ENCODE results near the gene RAB30.

The RAB30 gene

GRCh38 chr11:83070044-83070701, 1.5 kb downstream of the RAB30 start:
- no peak for DNase-seq

- no peak for DNase-seq
These were observed 2.2 kb downstream of the RAB30 start for GRCh38 chr11:83069441-83070043.

GRCh38 chr11:83068568-83068967, 3.1 kb downstream of the RAB30 start:
- DNase-seq: no peak

GRCh38 chr11:83064011-83064410, 7.7 kb downstream of the RAB30 start:
- no peak for DNase-seq

GRCh38 chr11:83063073-83063754, 8.5 kb downstream of the RAB30 start:
- DNase-seq: no peak

- DNase-seq: no peak
These were observed 9.8 kb downstream of the RAB30 start for GRCh38 chr11:83061883-83062282.

GRCh38 chr11:83060965-83061364, 10.7 kb downstream of the RAB30 start:
- DNase-seq: no peak

- no peak for DNase-seq
These were observed 14.0 kb downstream of the RAB30 start for GRCh38 chr11:83057721-83058120.

- no peak for DNase-seq
These were observed 15.1 kb downstream of the RAB30 start for GRCh38 chr11:83056611-83057010.

- no peak for DNase-seq
These were observed 15.5 kb downstream of the RAB30 start for GRCh38 chr11:83056204-83056603.

GRCh38 chr11:83054904-83055380, 16.8 kb downstream of the RAB30 start:
- no peak for DNase-seq

- no peak for DNase-seq
These were observed 17.7 kb downstream of the RAB30 start for GRCh38 chr11:83054001-83054400.

GRCh38 chr11:83051760-83052671, 19.7 kb downstream of the RAB30 start:
- DNase-seq: no peak

GRCh38 chr11:83047515-83048225, 24.0 kb downstream of the RAB30 start:
- DNase-seq: no peak

- DNase-seq: no peak
These were observed 25.0 kb downstream of the RAB30 start for GRCh38 chr11:83046621-83047172.

GRCh38 chr11:83044958-83045712, 26.6 kb downstream of the RAB30 start:
- no peak for DNase-seq

GRCh38 chr11:83042964-83043711, 28.6 kb downstream of the RAB30 start:
- DNase-seq: no peak

- no peak for DNase-seq
These were observed 30.6 kb downstream of the RAB30 start for GRCh38 chr11:83041126-83041525.

- DNase-seq: no peak
These were observed 32.1 kb downstream of the RAB30 start for GRCh38 chr11:83039566-83039965.

- no peak for DNase-seq
These were observed 33.8 kb downstream of the RAB30 start for GRCh38 chr11:83037877-83038276.

GRCh38 chr11:83036701-83037100, 35.0 kb downstream of the RAB30 start:
- DNase-seq: no peak
